IMR-90 (cell line): ENCODE results near the gene RIPOR2.

Source experiments
- POLR2A ChIP-seq: IDR thresholded peaks from 2 replicates; pipeline ENCODE4 v1.6.1; 2012; ENCODE audit warnings: mild to moderate bottlenecking, low read depth, low read length
- SMC3 ChIP-seq: fragments of 150-350 bp; IDR thresholded peaks from 2 replicates; pipeline ENCODE4 v1.6.1; 2016; ENCODE audit warnings: low read depth, mild to moderate bottlenecking, antibody characterized with exemption, low read length, moderate library complexity
- TF ChIP-seq, protein P1 (sequence below): conservative IDR thresholded peaks from 2 replicates; pipeline ENCODE4 v1.5.1; 2012; ENCODE audit warnings: mild to moderate bottlenecking, low read depth, low read length, improper control_type of control experiment

DNA sequence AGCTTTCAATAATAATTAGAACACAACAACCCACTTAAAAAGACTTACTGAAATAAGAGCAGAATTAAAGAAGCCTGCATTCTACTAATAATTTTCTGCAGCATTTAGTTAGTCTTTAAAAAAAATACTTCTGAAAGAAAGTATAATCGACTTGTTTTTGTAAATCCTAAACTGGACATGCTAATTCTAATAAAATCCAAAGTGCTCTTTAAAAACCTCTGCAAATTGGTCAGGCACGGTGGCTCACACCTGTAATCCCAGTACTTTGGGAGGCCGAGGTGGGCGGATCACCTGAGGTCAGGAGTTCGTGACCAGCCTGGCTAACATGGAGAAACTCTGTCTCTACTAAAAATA is 79.5 kb downstream of the RIPOR2 start:
- TF ChIP-seq SMC3 (no peak), POLR2A (no peak)
- TF ChIP-seq, protein P1, sequence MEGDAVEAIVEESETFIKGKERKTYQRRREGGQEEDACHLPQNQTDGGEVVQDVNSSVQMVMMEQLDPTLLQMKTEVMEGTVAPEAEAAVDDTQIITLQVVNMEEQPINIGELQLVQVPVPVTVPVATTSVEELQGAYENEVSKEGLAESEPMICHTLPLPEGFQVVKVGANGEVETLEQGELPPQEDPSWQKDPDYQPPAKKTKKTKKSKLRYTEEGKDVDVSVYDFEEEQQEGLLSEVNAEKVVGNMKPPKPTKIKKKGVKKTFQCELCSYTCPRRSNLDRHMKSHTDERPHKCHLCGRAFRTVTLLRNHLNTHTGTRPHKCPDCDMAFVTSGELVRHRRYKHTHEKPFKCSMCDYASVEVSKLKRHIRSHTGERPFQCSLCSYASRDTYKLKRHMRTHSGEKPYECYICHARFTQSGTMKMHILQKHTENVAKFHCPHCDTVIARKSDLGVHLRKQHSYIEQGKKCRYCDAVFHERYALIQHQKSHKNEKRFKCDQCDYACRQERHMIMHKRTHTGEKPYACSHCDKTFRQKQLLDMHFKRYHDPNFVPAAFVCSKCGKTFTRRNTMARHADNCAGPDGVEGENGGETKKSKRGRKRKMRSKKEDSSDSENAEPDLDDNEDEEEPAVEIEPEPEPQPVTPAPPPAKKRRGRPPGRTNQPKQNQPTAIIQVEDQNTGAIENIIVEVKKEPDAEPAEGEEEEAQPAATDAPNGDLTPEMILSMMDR: no peak
